Activated CD8-positive, alpha-beta memory T cell treated with anti-CD3 and anti-CD28 coated beads, Interleukin-2, amount 10 ng/mL, durations not matched to agents 7 days and 5 days (primary cell): ENCODE data around the gene PEX14. TPM values are rescaled to one million over a fixed set of nuclear protein-coding genes. Genes with fewer than 3 reads are reported as not detected.

Source experiments
- ATAC-seq: fragments of 150-1000 bp; cut with Tn5 transposase; one replicate; pipeline ENCODE4 v1.10.0; 2021; ENCODE audit warnings: moderate library complexity
- CTCF ChIA-PET: fragments of 350-600 bp; sonication (Branson Sonifier 250); formaldehyde crosslinking; loops from one replicate; lab custom pipeline; 2021; ENCODE audit warnings: antibody characterized with exemption; lab: Charles Lee
- DNase-seq: peaks from one replicate; pipeline ENCODE4 v3.0.0-alpha.2; 2020
- H3K27ac Mint-ChIP-seq: one replicate; pipeline ENCODE4 v1.8.0; 2021; ENCODE audit warnings: mild to moderate bottlenecking, mixed read lengths
- H3K27me3 Mint-ChIP-seq: one replicate; pipeline ENCODE4 v1.8.0; 2021; ENCODE audit warnings: mixed read lengths
- H3K36me3 Mint-ChIP-seq: one replicate; pipeline ENCODE4 v1.8.0; 2021; ENCODE audit warnings: mild to moderate bottlenecking, mixed read lengths
- H3K4me1 Mint-ChIP-seq: one replicate; pipeline ENCODE4 v1.8.0; 2021; ENCODE audit warnings: mixed read lengths
- H3K4me3 Mint-ChIP-seq: one replicate; pipeline ENCODE4 v1.8.0; 2021; ENCODE audit warnings: mild to moderate bottlenecking, moderate library complexity, mixed read lengths
- H3K9me3 Mint-ChIP-seq: one replicate; pipeline ENCODE4 v1.8.0; 2022; ENCODE audit warnings: low read depth, mixed read lengths
- total RNA-seq, 2 experiments: library from RNA; stranded (reverse); gene quantifications; one replicate each; pipeline ENCODE4 v1.2.3, GENCODE V29; 2021

The PEX14 gene
- total RNA-seq, 2 experiments from 2014 or later, result 24.4 to 27.5 TPM

DNA sequence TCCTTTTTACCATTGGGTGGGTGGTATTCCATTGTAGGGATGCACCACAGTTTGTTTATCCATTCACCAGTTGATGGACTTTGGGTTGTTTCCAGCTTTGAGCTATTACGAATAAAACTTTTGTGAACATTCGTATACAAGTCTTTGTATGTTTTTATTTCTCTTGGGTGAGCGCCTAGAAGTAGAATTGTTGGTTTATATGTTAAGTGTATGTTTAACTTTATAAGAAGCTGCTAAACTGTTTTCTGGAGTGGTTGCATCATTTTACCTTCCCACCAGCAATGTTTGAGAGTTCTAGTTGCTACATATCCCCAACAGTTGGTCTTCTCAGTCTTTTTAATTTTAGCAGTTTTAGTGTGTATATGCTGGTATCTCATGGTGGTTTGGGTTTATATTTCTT lies 132.5 kb downstream of the PEX14 start:
- H3K4me1 Mint-ChIP-seq, result no peaks in the 10 kb centered on the region
- CTCF ChIA-PET, result no interaction called here
- no peaks in the 10 kb centered on the region for H3K27me3 Mint-ChIP-seq

DNA sequence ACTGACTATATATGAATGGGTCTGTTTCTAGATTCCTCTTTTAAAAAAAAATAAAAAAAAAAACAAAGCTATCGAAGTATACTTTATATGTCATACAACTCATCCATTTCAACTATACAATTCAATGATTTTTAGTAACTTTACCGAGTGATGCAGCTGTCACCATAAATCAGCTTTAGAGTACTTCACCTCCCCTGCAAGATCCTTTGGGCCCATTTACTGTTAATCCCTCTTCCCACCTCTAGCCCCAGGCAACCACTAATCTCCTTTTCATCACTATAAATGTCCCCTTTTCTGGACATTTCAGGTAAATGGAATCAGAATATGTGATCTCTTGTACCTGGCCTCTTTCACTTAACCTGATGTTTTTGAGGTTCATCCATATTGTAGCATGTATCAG lies 133.9 kb downstream of the PEX14 start:
- CTCF ChIA-PET, result interaction anchor here (0.7 kb wide), 1 partner anchor 28 kb away, joined by 3 read pairs; no protein-coding TSS in a partner anchor
- Mint-ChIP-seq H3K36me3 (no peaks in the 10 kb centered on the region), H3K4me3 (no peak overlapping the region), H3K9me3 (no peaks in the 10 kb centered on the region), H3K27ac (no peak overlapping the region), H3K4me1 (no peaks in the 10 kb centered on the region), H3K27me3 (no peaks in the 10 kb centered on the region)
- DNase-seq, result no peak
- no peak for ATAC-seq

More for the DNA sequence above, 132.5 kb downstream of the PEX14 start:
- H3K4me3 Mint-ChIP-seq, result no peak overlapping the region
- no peaks in the 10 kb centered on the region for H3K9me3 Mint-ChIP-seq
- DNase-seq, result no peak
- H3K27ac Mint-ChIP-seq, result no peak overlapping the region
- no peak for ATAC-seq
- no peaks in the 10 kb centered on the region for H3K36me3 Mint-ChIP-seq

DNA sequence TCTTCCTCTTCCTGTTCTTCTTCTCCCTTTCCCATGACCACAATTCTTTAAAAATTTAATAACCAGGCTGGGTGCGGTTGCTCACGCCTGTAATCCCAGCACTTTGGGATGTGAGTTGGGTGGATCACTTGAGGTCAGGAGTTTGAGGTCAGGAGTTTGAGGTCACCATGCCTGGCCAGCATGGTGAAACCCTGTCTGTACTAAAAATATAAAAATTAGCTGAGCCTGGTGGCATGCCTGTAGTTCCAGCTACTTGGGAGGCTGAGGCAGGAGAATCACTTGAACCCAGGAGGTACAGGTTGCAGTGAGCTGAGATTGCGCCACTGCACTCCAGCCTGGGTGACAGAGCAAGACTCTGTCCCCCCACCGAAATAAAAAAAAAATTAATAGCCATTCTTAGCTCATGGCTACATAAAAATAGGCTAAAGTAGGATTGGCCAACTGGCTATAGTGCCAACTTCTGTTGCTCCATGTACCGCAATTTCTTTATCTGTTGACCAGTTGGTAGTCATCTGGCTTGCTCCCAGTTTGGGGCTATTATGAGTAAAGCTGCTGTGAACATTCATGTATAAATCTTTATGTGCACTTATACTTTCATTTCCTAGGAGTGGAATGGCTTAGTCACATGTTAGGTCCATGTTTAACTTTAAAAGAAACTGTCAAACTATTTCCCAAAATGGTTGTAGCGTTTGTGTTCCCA lies 136.3 kb downstream of the PEX14 start:
- Mint-ChIP-seq H3K9me3 (no peaks in the 10 kb centered on the region), H3K27me3 (no peaks in the 10 kb centered on the region), H3K4me1 (peaks cover 2% of the 10 kb centered on the region), H3K4me3 (no peak overlapping the region), H3K36me3 (no peaks in the 10 kb centered on the region), H3K27ac (no peak overlapping the region)
- no peak for DNase-seq
- ATAC-seq, result no peak
- CTCF ChIA-PET, result no interaction called here

- DNase-seq (no peak), ATAC-seq (no peak)
- Mint-ChIP-seq H3K9me3 (no peaks in the 10 kb centered on the region), H3K36me3 (no peaks in the 10 kb centered on the region), H3K4me1 (peaks cover 2% of the 10 kb centered on the region), H3K4me3 (no peak overlapping the region), H3K27ac (no peak overlapping the region), H3K27me3 (no peaks in the 10 kb centered on the region)
- CTCF ChIA-PET, result interaction anchor here (0.6 kb wide), 1 partner anchor 118 kb away, joined by 3 read pairs; no protein-coding TSS in a partner anchor
Observed at GRCh38 chr1:10612436-10613160, 137.8 kb downstream of the PEX14 start.

GRCh38 chr1:10613340-10613739 lies 138.6 kb downstream of the PEX14 start:
- no peak for ATAC-seq
- CTCF ChIA-PET, result no interaction called here
- peaks cover 2% of the 10 kb centered on the region for H3K4me1 Mint-ChIP-seq
- H3K4me3 Mint-ChIP-seq, result no peak overlapping the region
- no peak overlapping the region for H3K27ac Mint-ChIP-seq
- no peak for DNase-seq
- no peaks in the 10 kb centered on the region for H3K9me3 Mint-ChIP-seq
- no peaks in the 10 kb centered on the region for H3K27me3 Mint-ChIP-seq
- no peaks in the 10 kb centered on the region for H3K36me3 Mint-ChIP-seq

DNA sequence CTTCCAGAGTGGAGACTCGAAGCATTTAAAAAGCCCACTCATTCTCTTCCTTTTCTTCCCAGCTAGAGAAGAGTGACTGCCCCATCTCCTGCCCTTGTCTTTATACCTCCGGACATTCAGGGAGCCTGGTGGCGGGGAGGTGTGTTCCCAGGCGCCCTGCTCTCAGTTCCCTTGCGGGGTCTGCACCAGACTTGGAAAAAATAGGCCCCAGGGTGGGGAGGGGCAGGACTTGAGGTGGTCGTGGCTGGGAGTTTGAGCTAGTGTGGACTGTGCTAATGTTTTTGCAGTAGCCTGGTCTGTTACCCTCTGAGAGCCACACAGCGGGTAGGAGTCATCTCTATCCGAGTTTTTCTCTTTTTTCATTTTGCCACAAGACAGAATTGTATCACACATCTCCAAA lies 139.1 kb downstream of the PEX14 start:
- H3K36me3 Mint-ChIP-seq, result no peaks in the 10 kb centered on the region
- H3K9me3 Mint-ChIP-seq, result no peaks in the 10 kb centered on the region
- CTCF ChIA-PET, result no interaction called here
- H3K4me3 Mint-ChIP-seq, result no peak overlapping the region
- ATAC-seq (no peak), DNase-seq (no peak)
- H3K27ac Mint-ChIP-seq, result no peak overlapping the region
- H3K4me1 Mint-ChIP-seq, result peaks cover 2% of the 10 kb centered on the region
- no peaks in the 10 kb centered on the region for H3K27me3 Mint-ChIP-seq

GRCh38 chr1:10614377-10615225 lies 139.9 kb downstream of the PEX14 start:
- H3K27me3 Mint-ChIP-seq, result no peaks in the 10 kb centered on the region
- H3K4me1 Mint-ChIP-seq, result peaks cover 2% of the 10 kb centered on the region
- H3K36me3 Mint-ChIP-seq, result no peaks in the 10 kb centered on the region
- DNase-seq (no peak), ATAC-seq (no peak)
- H3K27ac Mint-ChIP-seq, result no peak overlapping the region
- no peaks in the 10 kb centered on the region for H3K9me3 Mint-ChIP-seq
- H3K4me3 Mint-ChIP-seq, result no peak overlapping the region
- CTCF ChIA-PET, result no interaction called here

GRCh38 chr1:10615332-10615731 lies 140.6 kb downstream of the PEX14 start:
- Mint-ChIP-seq H3K9me3 (no peaks in the 10 kb centered on the region), H3K36me3 (no peaks in the 10 kb centered on the region), H3K4me1 (peaks cover 2% of the 10 kb centered on the region), H3K4me3 (no peak overlapping the region), H3K27ac (no peak overlapping the region), H3K27me3 (no peaks in the 10 kb centered on the region)
- no peak for DNase-seq
- ATAC-seq, result no peak
- CTCF ChIA-PET, result no interaction called here

GRCh38 chr1:10615932-10616671 lies 141.4 kb downstream of the PEX14 start:
- CTCF ChIA-PET, result no interaction called here
- H3K27ac Mint-ChIP-seq, result no peak overlapping the region
- ATAC-seq (no peak), DNase-seq (no peak)
- peaks cover 2% of the 10 kb centered on the region for H3K4me1 Mint-ChIP-seq
- no peak overlapping the region for H3K4me3 Mint-ChIP-seq
- no peaks in the 10 kb centered on the region for H3K36me3 Mint-ChIP-seq
- no peaks in the 10 kb centered on the region for H3K27me3 Mint-ChIP-seq
- no peaks in the 10 kb centered on the region for H3K9me3 Mint-ChIP-seq

- H3K4me3 Mint-ChIP-seq, result no peak overlapping the region
- peaks cover 2% of the 10 kb centered on the region for H3K4me1 Mint-ChIP-seq
- H3K27ac Mint-ChIP-seq, result no peak overlapping the region
- CTCF ChIA-PET, result no interaction called here
- no peaks in the 10 kb centered on the region for H3K36me3 Mint-ChIP-seq
- no peaks in the 10 kb centered on the region for H3K27me3 Mint-ChIP-seq
- DNase-seq (no peak), ATAC-seq (no peak)
- H3K9me3 Mint-ChIP-seq, result no peaks in the 10 kb centered on the region
Observed at GRCh38 chr1:10616696-10617095, 141.9 kb downstream of the PEX14 start.

GRCh38 chr1:10617318-10617717 lies 142.6 kb downstream of the PEX14 start:
- CTCF ChIA-PET, result no interaction called here
- ATAC-seq (no peak), DNase-seq (no peak)
- Mint-ChIP-seq H3K4me1 (peaks cover 2% of the 10 kb centered on the region), H3K4me3 (no peak overlapping the region), H3K27ac (no peak overlapping the region), H3K9me3 (no peaks in the 10 kb centered on the region), H3K36me3 (no peaks in the 10 kb centered on the region), H3K27me3 (no peaks in the 10 kb centered on the region)

DNA sequence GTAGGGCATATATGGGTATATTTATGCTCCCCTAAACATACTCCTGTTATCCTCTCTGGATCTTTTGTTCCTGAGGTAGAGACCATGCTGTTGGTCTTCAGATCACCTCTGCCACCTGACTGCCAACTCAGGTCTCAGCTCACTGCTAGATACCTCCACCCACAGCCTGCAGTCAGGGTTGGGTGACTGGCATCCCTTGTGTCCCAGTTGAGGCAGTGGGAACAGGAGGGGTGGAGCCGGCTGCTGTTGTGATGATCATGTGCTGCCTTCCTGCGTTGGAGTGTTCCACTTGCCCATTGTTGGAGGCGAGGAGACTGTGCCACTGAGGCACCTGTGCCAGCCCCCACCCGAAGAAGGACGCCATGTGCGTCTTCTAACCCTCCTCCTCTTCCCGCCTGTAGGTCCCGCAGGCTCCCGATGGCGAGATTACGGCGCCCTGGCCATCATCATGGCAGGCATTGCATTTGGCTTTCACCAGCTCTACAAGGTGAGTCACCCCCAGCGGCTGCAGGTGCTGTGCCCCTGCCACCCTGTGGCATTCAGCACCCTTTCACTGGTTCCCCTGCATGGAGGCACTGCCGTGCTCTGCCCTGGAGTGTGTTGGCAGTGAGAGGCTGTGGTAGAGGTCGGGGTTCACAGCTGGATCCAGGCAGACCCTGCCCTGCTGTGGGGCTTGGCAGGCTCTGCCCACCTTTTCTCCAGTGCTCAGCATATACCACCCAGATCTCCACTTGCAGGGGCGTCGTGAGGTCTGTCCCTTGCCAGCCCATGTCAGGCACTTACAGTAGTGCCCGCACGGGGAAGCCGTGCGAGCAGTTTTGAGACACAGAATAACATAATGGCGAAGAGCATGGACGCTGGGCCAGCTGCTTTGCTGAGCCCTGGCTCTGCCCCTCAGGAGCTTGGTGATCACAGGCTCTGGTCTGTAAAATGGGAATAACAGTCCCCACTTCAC lies 143.5 kb downstream of the PEX14 start:
- no peaks in the 10 kb centered on the region for H3K36me3 Mint-ChIP-seq
- H3K4me3 Mint-ChIP-seq, result no peak overlapping the region
- CTCF ChIA-PET, result no interaction called here
- DNase-seq (no peak), ATAC-seq (no peak)
- no peak overlapping the region for H3K27ac Mint-ChIP-seq
- no peaks in the 10 kb centered on the region for H3K9me3 Mint-ChIP-seq
- peaks cover 2% of the 10 kb centered on the region for H3K4me1 Mint-ChIP-seq
- no peaks in the 10 kb centered on the region for H3K27me3 Mint-ChIP-seq
